Right renal pelvis (tissue), 4 donors: ENCODE measurements around the gene MACROD1. TPM values are rescaled to one million over a fixed set of nuclear protein-coding genes. Genes with fewer than 3 reads are reported as not detected.
"Not testable (repeated sequence)": the region's sequence is repeated elsewhere in the genome, so short reads cannot be mapped to it uniquely, and the experiment has no call there.

ENCODE experiments used
- DNase-seq, 4 donors: peaks; one replicate each; pipeline ENCODE4 v3.0.0-alpha.2; 2013; ENCODE audit warnings: low read depth in 4 of 4, low spot score in 3 of 4, missing footprints in 1 of 4
- polyA plus RNA-seq, 4 donors: library from polyadenylated mRNA; unstranded; fragments of 120-200 nt; gene quantifications; one replicate each; pipeline ENCODE4 v1.2.1, GENCODE V29; 2013; ENCODE audit not compliant: insufficient read length in 4 of 4

The MACROD1 gene
- polyA plus RNA-seq, 4 donors, result 13.6 to 18.9 (median 14.1) TPM

- no peak for DNase-seq
Measured at GRCh38 chr11:64062185-64063039, 103.5 kb downstream of the MACROD1 start.

- DNase-seq, result no peak
Measured at GRCh38 chr11:64060861-64061444, 105.0 kb downstream of the MACROD1 start.

- no peak for DNase-seq
Measured at GRCh38 chr11:64060263-64060860, 105.6 kb downstream of the MACROD1 start.

GRCh38 chr11:64059339-64060140 lies 106.4 kb downstream of the MACROD1 start:
- DNase-seq, result no peak

GRCh38 chr11:64058494-64058893 lies 107.4 kb downstream of the MACROD1 start:
- no peak for DNase-seq

- DNase-seq, result no peak
Measured at GRCh38 chr11:64057890-64058289, 108.0 kb downstream of the MACROD1 start.

- no peak for DNase-seq
Measured at GRCh38 chr11:64056861-64057260, 109.1 kb downstream of the MACROD1 start.

- DNase-seq, result no peak
Measured at GRCh38 chr11:64056213-64056785, 109.6 kb downstream of the MACROD1 start.

- DNase-seq, result no peak
Measured at GRCh38 chr11:64055077-64055476, 110.8 kb downstream of the MACROD1 start.

GRCh38 chr11:64053699-64054098 lies 112.2 kb downstream of the MACROD1 start:
- DNase-seq, result no peak

GRCh38 chr11:64052938-64053622 lies 112.8 kb downstream of the MACROD1 start:
- DNase-seq, result no peak

- no peak for DNase-seq
Measured at GRCh38 chr11:64052436-64052835, 113.5 kb downstream of the MACROD1 start.

GRCh38 chr11:64051297-64051696 lies 114.6 kb downstream of the MACROD1 start:
- DNase-seq, result no peak

GRCh38 chr11:64049509-64049908 lies 116.4 kb downstream of the MACROD1 start:
- DNase-seq, result no peak

GRCh38 chr11:64048042-64048854 lies 117.7 kb downstream of the MACROD1 start:
- no peak for DNase-seq

- not testable (repeated sequence) for DNase-seq
Measured at GRCh38 chr11:64047373-64047772, 118.5 kb downstream of the MACROD1 start.

- no peak for DNase-seq
Measured at GRCh38 chr11:64045700-64046099, 120.2 kb downstream of the MACROD1 start.

- DNase-seq, result peak in 1 of 4 donors; percentile 50
Measured at GRCh38 chr11:64044730-64045393, 121.1 kb downstream of the MACROD1 start.

GRCh38 chr11:64043545-64043944 lies 122.4 kb downstream of the MACROD1 start:
- DNase-seq, result no peak
